Stimulated activated CD4-positive, alpha-beta T cell treated with anti-CD3 and anti-CD28 coated beads, Interleukin-4, amount 100 ng/mL, for 24 hours (primary cell): Measurements from ENCODE around the gene SARS2.
"Not testable (repeated sequence)": the region's sequence is repeated elsewhere in the genome, so short reads cannot be mapped to it uniquely, and the experiment has no call there.

Experiments used
- DNase-seq: peaks from one replicate; pipeline ENCODE4 v3.0.0-alpha.2; 2020

Gene SARS2

GRCh38 chr19:38889803-38890202, 40.8 kb downstream of the SARS2 start:
- no peak for DNase-seq

- DNase-seq: no peak
Observed at GRCh38 chr19:38888876-38889275, 41.7 kb downstream of the SARS2 start.

DNA sequence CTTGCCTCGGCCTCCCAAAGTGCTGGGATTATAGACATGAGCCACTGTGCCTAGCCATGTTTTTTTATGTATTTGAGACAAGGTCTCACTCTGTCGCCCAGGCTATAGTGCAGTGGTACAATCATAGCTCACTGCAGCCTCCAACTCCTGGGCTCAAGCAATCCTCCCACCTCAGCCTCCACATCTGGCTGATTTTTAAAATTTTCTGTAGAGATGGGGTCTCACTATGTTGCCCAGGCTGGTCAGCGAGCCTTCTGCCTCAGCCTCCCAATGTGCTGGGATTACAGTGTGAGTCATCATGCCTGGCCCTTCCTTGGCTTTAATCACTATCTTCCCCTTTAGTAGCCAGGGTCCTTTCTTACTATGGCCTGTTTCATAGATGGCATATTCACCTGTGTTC, 45.9 kb downstream of the SARS2 start:
- not testable (repeated sequence) for DNase-seq

- no peak for DNase-seq
Observed at GRCh38 chr19:38883286-38883685, 47.3 kb downstream of the SARS2 start.

DNA sequence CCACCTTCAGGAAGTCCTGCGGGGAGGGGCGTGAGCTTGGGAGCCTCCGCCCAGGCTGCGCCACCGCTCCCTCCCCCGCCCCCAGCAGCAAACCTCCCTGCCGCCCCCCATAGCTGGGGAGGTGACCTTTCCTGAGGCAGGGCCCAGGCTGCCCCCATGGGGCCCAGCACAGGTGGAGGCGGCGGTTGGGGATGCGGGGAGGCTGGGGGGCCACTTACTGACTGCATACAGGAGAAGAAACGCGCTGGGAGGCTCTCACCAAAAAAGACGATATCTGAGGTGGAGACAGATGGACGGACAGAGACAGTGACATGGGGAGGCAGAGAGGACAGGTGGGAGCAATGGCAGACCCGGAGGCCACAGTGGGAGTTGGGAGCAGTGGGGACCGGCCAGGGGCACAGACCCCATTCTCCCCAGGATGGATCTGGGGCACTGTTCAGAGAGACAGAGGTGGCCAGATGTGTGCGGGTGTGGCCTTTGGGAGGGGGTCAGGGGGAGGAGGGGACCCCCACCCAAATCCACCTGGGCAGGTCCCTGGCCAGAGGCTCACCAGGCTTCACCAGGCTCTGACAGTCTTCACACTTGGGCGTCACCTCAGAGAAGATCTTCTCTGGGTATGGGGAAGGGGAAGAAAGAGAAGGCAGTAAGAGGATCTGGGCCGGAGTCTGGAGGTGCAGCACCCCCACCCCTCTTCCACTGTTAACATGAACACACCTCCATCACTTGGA, 49.5 kb downstream of the SARS2 start:
- DNase-seq: no peak

DNA sequence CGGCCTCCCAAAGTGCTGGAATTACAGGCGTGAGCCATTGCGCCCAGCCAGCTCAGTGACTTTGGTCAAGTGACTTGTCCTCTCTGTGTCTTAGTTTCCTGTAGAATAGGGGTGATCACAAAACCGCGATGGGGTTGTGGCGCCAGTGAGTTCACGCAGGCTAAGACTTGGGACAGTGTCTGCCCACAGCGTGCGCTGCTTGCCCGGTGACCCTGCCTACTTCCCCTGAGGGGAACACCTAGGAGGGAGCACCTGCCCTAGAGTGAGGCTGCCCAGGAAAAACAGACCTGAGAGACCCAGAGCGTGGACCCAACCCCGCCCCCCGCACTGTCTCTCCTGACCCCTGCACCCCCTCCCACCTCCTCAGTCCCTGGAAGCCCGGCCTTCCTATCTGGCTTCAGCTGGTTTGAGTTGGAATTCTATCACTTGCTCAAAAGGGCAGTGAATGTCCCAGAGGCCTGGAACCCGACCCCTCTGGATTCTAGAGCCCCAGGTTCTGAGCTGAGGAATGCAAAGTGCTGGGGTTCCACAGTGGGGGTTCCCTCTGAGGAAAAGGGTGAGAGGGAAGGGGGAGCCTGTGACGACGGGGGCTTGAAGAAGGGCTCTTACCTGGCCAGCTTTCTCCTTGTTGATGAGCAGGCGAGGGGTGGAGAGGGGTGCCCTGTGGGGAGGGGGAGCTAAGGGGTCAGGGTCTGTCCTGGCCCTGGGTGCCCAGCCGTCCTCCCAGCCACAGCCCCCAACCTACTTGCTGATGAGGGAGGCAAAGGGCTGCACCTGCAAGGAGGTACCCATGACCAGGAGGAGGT, 50.3 kb downstream of the SARS2 start:
- no peak for DNase-seq

- DNase-seq: no peak
Observed at GRCh38 chr19:38879400-38879751, 51.2 kb downstream of the SARS2 start.

GRCh38 chr19:38878575-38879399, 51.8 kb downstream of the SARS2 start:
- DNase-seq: no peak

GRCh38 chr19:38877781-38878574, 52.6 kb downstream of the SARS2 start, which contains the start of gene RINL:
Gene RINL (minus strand): TSS chr19:38878275. CDS start chr19:38876742, 1,533 bp downstream.
- DNase-seq: peak; percentile 76

DNA sequence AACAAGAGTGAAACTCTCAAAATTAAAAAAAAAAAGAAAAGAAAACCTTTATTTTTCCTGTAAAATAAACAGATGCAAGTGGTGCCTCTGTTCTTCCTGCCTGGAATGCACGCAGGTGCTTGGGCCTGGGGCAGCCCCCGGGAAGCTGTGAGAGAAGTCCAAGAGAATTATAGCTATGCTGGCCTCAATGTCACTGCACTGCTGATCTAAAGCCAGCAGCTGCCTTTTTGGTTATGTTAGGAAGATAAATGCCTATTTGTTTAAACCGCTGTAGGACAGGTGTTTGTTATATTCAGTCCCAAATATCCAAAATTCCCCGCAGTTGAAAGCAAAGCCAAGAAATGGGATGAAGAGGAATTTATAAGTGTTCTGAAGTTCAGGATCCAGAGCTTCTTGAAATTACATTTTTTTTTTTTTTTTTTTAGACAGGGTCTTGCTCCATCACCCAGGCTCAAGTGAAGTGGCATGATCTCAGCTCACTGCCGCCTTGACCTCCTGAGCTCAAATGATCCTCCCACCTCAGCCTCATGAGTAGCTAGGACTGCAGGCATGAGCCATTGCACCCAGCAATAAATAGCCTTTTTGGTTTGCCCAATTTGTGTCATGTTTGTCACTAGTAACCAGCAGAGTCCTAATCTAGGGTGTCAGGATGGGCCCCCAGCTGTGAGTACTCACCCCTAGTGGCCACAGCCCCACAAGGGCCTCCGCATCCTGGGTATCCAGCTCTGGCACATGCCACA, 54.7 kb downstream of the SARS2 start:
- no peak for DNase-seq

- not testable (repeated sequence) for DNase-seq
Observed at GRCh38 chr19:38873400-38873799, 57.2 kb downstream of the SARS2 start.

DNA sequence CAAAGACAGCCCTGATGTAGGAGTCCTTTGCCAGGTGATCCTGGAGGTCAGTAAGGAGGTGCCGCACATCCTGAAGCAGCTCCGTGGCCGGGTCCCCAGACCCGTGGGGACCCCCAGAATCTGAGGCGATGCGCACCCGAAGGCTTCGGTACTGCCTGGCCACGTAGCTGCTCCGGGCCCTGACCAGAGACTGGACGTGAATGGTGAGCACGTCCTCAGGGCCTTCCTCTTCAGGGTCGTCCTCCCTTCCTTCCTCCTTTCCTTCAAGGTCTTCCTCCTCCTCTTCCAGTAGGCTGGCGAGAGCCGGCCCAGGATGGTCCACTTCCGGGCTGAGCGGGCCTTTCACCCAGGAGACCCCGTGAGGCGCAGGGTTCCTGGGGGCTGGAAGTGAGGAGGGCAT, 60.0 kb downstream of the SARS2 start:
- no peak for DNase-seq

- peak; percentile 92 for DNase-seq
Observed at GRCh38 chr19:38869836-38870607, 60.5 kb downstream of the SARS2 start.

GRCh38 chr19:38869160-38869835, 61.3 kb downstream of the SARS2 start:
- peak; percentile 27 for DNase-seq

DNA sequence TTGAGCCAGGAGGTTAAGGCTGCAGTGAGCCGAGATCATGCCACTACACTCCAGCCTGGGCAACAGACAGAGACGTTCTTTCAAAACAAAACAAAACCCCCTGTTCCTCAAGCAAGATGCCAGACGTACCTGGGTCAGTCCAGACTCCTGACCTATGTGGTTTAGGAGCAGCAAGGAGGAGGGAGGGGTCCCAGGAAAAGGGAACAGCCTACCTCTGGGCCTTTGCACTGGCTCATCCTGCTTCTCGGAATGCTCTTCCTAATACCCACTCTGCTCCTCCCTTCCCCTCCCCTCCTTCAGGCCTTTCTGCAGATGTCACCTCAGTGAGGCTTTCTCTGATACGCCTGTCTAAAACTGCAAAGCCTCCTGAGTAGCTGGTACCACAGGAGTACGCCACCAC, 62.0 kb downstream of the SARS2 start:
- no peak for DNase-seq

DNA sequence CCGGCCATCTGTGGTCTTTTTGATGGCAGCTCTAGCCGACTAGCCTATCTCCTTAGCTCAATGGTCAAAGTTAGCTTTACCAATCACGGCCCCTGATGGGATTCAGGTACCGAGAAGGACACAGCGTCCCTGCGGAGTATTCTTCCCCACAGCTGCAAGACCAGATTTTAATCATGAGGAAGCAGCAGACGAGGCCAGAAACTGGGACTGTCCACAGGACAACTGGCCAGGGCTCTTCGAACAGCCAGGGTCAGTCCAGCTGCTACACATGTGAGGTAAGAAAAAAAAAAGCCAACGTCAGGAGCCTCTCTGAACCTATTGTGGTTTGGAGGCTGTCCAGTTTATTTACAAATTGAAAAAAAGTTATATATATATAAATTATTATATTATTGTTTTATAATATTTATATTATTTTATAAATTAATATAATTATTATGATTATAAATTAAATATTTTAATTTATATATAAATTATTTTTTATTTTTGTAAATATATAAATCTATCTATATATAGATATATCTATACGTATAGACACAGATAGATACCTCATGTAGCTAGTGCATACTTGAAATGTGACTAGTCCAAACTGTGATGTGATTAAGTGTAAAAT, 63.3 kb downstream of the SARS2 start:
- no peak for DNase-seq
